Loucy (cell line): ENCODE data around the gene KIRREL3.

Source experiments
- EZH2phosphoT487 ChIP-seq: fragments of 200-600 bp; IDR thresholded peaks from 2 replicates; pipeline ENCODE4 v1.6.1; 2018; ENCODE audit warnings: antibody characterized with exemption, mild to moderate bottlenecking, moderate library complexity, borderline replicate concordance
- TF ChIP-seq, protein P1 (sequence below): fragments of 200-600 bp; sonication (generic); conservative IDR thresholded peaks from 2 replicates; pipeline ENCODE4 v1.5.1; 2014; ENCODE audit warnings: mild to moderate bottlenecking, antibody characterized with exemption, low read length

DNA sequence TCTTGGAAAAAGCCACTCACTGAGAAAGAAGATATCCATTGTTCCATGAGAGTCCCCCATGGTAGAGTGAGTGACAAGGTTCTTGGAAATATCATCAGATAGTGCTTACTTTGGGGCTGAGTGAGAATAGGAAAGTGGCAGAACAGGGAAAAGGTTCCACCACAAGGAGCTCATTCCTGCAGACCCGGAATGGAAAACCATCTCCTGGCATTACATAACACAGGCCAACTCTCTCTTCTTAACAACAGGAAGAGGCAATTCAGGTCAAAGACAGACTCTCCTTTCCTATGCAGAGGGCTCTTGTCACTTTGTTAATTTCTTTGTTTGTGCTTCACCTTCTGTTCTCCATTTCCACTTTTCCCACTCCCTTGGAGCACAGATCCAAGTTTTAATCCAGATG is 259.7 kb downstream of the KIRREL3 start:
- TF ChIP-seq, protein P1, sequence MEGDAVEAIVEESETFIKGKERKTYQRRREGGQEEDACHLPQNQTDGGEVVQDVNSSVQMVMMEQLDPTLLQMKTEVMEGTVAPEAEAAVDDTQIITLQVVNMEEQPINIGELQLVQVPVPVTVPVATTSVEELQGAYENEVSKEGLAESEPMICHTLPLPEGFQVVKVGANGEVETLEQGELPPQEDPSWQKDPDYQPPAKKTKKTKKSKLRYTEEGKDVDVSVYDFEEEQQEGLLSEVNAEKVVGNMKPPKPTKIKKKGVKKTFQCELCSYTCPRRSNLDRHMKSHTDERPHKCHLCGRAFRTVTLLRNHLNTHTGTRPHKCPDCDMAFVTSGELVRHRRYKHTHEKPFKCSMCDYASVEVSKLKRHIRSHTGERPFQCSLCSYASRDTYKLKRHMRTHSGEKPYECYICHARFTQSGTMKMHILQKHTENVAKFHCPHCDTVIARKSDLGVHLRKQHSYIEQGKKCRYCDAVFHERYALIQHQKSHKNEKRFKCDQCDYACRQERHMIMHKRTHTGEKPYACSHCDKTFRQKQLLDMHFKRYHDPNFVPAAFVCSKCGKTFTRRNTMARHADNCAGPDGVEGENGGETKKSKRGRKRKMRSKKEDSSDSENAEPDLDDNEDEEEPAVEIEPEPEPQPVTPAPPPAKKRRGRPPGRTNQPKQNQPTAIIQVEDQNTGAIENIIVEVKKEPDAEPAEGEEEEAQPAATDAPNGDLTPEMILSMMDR: no peak
- TF ChIP-seq EZH2phosphoT487: no peak
